Activated T-helper 2 cell treated with anti-CD3 and anti-CD28 coated beads, Interferon-gamma antibody, Interleukin-2, Interleukin-4, amounts not matched to agents 10 μg/mL and 5 μg/mL and 100 μg/mL, durations not matched to agents 14 hours and 24 hours and 36 hours (primary cell): ENCODE results near the gene PLEKHD1. TPM values are rescaled to one million over a fixed set of nuclear protein-coding genes. Genes with fewer than 3 reads are reported as not detected.
A peak's percentile ranks its signal among the peaks of the same experiment; 100 is the strongest.

Experiments used
- DNase-seq: peaks from one replicate; pipeline ENCODE4 v3.0.0; 2021; ENCODE audit warnings: low spot score
- H3K27ac Mint-ChIP-seq: one replicate; pipeline ENCODE4 v1.8.0; 2021; ENCODE audit warnings: mixed read lengths
- H3K27me3 Mint-ChIP-seq: one replicate; pipeline ENCODE4 v1.8.0; 2021; ENCODE audit warnings: low read depth, mixed read lengths
- H3K36me3 Mint-ChIP-seq: one replicate; pipeline ENCODE4 v1.8.0; 2021; ENCODE audit warnings: low read depth, mixed read lengths
- H3K4me1 Mint-ChIP-seq: one replicate; pipeline ENCODE4 v1.8.0; 2021; ENCODE audit warnings: low read depth, mixed read lengths
- H3K4me3 Mint-ChIP-seq: one replicate; pipeline ENCODE4 v1.8.0; 2021; ENCODE audit warnings: low read depth, mild to moderate bottlenecking, moderate library complexity, mixed read lengths
- H3K9me3 Mint-ChIP-seq: one replicate; pipeline ENCODE4 v1.8.0; 2021; ENCODE audit warnings: mixed read lengths
- intact Hi-C: fragments of 100-400 bp; cut with micrococcal nuclease; formaldehyde crosslinking; loops from one replicate; pipeline ENCODE4 v1.15.1; 2023
- total RNA-seq: library from RNA; stranded (reverse); gene quantifications from 2 replicates; pipeline ENCODE4 v1.2.3, GENCODE V29; 2022

PLEKHD1 gene
- total RNA-seq, 1 donor from 2014 or later, result 0.09 TPM

DNA sequence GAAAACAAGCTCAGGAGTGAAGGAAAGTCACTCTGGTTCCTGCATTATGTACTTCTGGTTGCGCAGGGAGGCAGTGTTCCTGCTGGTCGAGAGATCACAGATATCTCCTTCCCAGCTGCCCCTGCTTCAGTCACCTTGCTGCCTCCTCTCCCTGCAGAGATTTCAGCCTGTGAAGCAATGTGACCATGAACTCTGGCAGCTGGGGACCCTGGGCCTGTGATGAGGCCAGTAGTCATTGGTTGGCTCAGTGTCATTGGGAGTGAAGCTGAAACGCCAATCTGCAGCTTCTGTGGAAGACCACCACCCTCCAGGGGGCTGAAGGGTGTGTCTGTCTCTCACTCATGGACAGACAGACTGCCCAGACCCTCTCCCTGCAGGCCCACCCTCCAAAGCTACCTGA, 45.0 kb downstream of the PLEKHD1 start:
- intact Hi-C loops, result no loop called here
- no peaks in the 10 kb centered on the region for H3K9me3 Mint-ChIP-seq
- no peaks in the 10 kb centered on the region for H3K4me1 Mint-ChIP-seq
- H3K4me3 Mint-ChIP-seq, result no peak overlapping the region
- H3K27ac Mint-ChIP-seq, result no peak overlapping the region
- no peaks in the 10 kb centered on the region for H3K36me3 Mint-ChIP-seq
- DNase-seq, result no peak
- peaks cover 3% of the 10 kb centered on the region for H3K27me3 Mint-ChIP-seq

DNA sequence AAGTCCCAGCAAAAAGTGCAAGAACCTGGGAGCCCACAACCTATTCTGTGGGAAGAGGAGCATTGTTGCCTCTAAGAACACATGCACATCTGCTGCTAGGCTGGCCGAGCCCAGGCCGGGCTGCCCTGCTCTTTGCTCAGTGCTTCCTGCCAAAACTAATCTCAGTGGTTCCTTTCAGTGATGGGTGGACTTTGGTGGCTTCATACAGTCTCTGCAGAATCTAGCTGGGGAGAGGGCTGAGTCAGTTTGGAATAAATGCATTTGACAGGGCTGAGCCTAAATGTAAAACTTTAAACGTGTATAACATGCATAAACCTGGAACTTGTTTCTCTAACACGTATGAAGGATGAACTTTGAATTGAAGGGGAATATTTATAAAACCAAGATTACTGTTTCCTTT, 45.6 kb downstream of the PLEKHD1 start:
- Mint-ChIP-seq H3K36me3 (no peaks in the 10 kb centered on the region), H3K27me3 (peaks cover 3% of the 10 kb centered on the region), H3K4me3 (no peak overlapping the region), H3K4me1 (no peaks in the 10 kb centered on the region), H3K9me3 (no peaks in the 10 kb centered on the region), H3K27ac (no peak overlapping the region)
- DNase-seq, result peak; percentile 2
- intact Hi-C loops, result no loop called here

- H3K4me1 Mint-ChIP-seq, result no peaks in the 10 kb centered on the region
- H3K27ac Mint-ChIP-seq, result no peak overlapping the region
- no peaks in the 10 kb centered on the region for H3K36me3 Mint-ChIP-seq
- DNase-seq, result no peak
- no peak overlapping the region for H3K4me3 Mint-ChIP-seq
- peaks cover 7% of the 10 kb centered on the region for H3K27me3 Mint-ChIP-seq
- H3K9me3 Mint-ChIP-seq, result no peaks in the 10 kb centered on the region
- intact Hi-C loops, result no loop called here
Measured at GRCh38 chr14:69531135-69531534, 46.6 kb downstream of the PLEKHD1 start.

DNA sequence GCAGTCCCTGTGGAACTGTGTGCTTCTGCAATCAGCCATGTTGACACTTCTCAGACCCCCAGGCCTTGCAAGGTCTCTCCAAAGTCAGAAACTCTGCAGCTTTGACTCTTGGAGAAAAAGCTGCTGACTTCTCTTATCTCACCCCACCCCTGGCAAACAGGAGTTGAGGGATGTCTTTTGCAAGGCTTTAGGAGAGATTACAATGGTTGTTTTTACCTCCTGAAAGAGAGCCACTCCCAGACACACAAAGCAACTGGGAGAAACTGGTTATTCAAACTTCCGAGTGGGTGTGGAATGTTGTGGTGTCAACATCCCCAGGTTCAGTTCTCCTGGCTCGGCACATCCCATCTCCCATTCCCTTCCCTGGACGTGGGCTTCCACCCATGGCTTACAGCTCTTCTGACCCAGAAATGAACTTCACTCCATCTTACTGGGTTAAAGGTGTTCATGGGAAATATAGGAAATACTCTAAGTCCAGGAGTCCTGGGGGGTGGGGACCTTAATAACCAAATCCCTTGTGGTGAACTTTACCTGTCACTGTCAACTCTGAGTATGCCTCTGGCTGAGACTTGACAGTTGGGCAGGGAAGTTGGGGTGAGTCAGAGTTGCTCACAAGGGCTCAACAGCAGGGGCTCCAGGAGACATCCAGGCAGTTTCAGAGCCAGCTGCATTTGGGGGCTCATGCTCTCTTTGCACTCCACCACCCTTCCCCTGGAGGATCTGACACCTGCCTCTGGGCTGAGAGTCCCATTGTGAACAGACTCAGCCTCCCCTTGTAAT, 48.2 kb downstream of the PLEKHD1 start:
- intact Hi-C loops, result no loop called here
- no peaks in the 10 kb centered on the region for H3K4me1 Mint-ChIP-seq
- H3K9me3 Mint-ChIP-seq, result no peaks in the 10 kb centered on the region
- H3K27ac Mint-ChIP-seq, result no peak overlapping the region
- peaks cover 14% of the 10 kb centered on the region for H3K27me3 Mint-ChIP-seq
- DNase-seq, result no peak
- no peaks in the 10 kb centered on the region for H3K36me3 Mint-ChIP-seq
- H3K4me3 Mint-ChIP-seq, result no peak overlapping the region

DNA sequence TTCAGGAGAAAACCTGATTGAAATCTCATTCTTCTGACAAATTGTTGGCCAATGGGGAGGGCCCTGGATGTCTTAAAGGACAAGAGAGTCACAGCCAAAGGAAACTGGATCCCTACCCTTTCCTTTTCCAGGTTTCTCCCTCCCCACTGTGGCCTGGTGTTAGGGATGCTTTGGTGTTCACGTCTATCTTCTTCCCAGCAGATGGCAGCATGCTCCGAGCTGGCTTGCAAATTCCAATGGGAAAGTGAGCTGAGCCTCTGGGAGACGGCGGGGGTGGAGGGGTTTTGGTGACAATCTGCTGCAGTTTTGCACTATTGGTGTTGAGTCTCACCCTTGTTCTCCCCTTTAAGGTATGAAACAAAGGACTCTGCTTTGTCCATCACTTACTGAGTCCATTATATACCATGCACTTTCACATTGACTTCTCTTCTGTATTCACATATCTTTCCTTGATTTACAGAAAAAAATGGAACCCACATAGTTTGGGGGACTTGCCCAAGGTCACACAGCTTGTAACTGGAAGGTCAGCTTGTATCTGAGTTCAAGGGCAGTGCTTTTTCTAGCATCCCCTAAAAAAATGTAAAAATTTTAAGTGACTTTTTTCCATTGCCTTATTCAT, 50.8 kb downstream of the PLEKHD1 start:
- DNase-seq, result no peak
- no peaks in the 10 kb centered on the region for H3K36me3 Mint-ChIP-seq
- H3K27ac Mint-ChIP-seq, result no peak overlapping the region
- peaks cover 23% of the 10 kb centered on the region for H3K27me3 Mint-ChIP-seq
- no peaks in the 10 kb centered on the region for H3K4me1 Mint-ChIP-seq
- H3K4me3 Mint-ChIP-seq, result no peak overlapping the region
- intact Hi-C loops, result loop anchor here (5.0 kb wide), 1 partner anchor 37 kb away; the partner anchor contains the start of gene CCDC177
- H3K9me3 Mint-ChIP-seq, result no peaks in the 10 kb centered on the region

DNA sequence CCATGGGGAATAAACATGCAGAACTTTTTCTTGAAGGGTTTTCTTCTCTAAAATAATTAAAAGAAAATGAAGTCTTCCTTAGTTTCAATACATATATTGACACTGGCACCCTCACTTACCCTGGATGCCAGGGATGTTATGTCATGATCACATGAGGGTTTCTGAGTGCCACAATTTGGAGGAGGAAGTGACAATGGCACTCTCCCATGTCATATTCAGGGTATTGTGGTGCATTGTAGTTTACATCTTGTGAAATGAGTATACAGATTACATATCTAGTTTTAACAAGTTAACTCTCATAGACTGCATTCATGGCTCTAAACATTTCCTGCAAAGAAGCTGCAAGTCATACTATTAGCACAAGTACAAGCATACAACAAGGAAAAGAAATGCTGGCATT, 52.4 kb downstream of the PLEKHD1 start:
- Mint-ChIP-seq H3K4me1 (no peaks in the 10 kb centered on the region), H3K27ac (no peak overlapping the region), H3K4me3 (no peak overlapping the region), H3K9me3 (no peaks in the 10 kb centered on the region), H3K36me3 (no peaks in the 10 kb centered on the region), H3K27me3 (peaks cover 24% of the 10 kb centered on the region)
- intact Hi-C loops, result loop anchor here (5.0 kb wide), 1 partner anchor 35 kb away; the partner anchor contains the start of gene CCDC177
- no peak for DNase-seq

DNA sequence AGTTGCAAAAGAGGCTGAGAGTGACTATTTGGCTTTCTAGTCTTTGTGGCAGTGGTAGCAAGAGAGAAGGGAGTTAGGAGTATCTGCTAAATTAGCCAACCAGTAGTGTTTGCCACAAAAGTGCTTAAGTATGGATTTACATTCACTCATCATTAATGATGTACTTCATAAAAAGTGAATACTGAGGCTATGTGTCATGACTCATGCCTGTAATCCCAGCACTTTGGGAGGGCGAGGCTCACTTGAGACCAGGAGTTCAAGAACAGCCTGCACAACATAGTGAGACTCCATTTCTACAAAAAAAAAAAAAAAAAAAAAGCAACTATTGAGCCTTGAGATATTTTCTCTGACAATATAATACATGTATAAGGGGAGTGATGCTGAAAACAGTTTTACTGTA, 53.4 kb downstream of the PLEKHD1 start:
- Mint-ChIP-seq H3K4me1 (no peaks in the 10 kb centered on the region), H3K27me3 (peaks cover 24% of the 10 kb centered on the region), H3K4me3 (no peak overlapping the region), H3K27ac (no peak overlapping the region), H3K9me3 (no peaks in the 10 kb centered on the region), H3K36me3 (no peaks in the 10 kb centered on the region)
- no peak for DNase-seq
- intact Hi-C loops, result loop anchor here (5.0 kb wide), 1 partner anchor 34 kb away; the partner anchor contains the start of gene CCDC177

DNA sequence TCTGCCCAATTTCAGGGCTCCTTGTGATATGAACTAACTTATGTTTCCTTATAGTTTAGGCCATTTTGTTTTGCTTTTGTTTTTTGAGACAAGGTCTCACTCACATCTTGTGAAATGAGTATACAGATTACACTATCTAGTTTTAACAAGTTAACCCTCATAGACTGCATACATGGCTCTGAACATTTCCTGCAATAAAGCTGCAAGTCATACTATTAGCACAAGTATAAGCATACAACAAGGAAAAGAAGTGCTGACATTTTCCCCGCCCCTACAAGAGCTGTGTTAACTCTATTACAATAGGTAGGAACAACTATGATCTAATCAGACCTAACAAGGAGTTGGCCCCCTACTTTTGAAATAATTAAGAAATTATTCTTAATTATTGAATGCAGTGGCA, 54.2 kb downstream of the PLEKHD1 start:
- intact Hi-C loops, result loop anchor here (5.0 kb wide), 1 partner anchor 34 kb away; the partner anchor contains the start of gene CCDC177
- H3K36me3 Mint-ChIP-seq, result no peaks in the 10 kb centered on the region

DNA sequence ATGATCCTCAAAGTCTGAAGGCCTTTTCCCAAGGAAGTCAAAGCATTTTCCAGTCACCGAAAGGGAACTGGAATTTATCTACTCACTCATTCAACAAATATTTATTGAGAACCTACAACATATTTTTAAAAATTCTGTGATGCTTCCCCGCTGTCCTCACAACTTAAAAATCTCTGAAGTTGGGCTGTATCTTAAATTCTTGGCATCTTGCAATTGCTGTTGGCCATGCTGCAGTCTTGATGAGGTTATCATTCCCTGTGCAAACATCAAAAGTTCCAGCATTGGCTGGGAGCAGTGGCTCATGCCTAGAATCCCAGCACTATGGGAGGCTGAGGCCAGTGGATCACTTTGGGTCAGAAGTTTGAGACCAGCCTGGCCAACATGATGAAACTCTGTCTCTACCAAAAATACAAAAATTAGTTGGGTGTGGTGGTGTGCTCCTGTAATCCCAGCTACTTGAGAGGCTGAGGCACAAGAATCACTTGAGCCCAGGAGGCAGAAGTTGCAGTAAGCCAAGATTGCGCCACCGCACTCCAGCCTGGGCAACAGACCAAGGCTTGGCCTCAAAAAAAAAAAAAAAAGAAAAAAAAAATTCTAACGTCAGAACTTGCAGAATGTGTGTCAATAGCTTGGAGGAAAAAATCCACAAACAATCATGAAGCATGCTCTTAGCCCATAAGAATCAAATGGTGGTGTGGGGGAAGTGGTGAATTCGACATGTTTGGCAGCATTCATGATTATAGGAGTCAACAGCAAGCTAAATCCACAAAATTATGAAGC, 55.3 kb downstream of the PLEKHD1 start:
- Mint-ChIP-seq H3K4me3 (no peak overlapping the region), H3K36me3 (no peaks in the 10 kb centered on the region), H3K27ac (no peak overlapping the region), H3K9me3 (no peaks in the 10 kb centered on the region), H3K4me1 (peaks cover 12% of the 10 kb centered on the region), H3K27me3 (peaks cover 31% of the 10 kb centered on the region)
- intact Hi-C loops, result loop anchor here (5.0 kb wide), 1 partner anchor 32 kb away; the partner anchor contains the start of gene CCDC177
- DNase-seq, result no peak

More for the DNA sequence above, 54.2 kb downstream of the PLEKHD1 start:
- H3K4me3 Mint-ChIP-seq, result no peak overlapping the region
- H3K9me3 Mint-ChIP-seq, result no peaks in the 10 kb centered on the region
- peaks cover 26% of the 10 kb centered on the region for H3K27me3 Mint-ChIP-seq
- no peak overlapping the region for H3K27ac Mint-ChIP-seq
- no peak for DNase-seq
- peaks cover 5% of the 10 kb centered on the region for H3K4me1 Mint-ChIP-seq

DNA sequence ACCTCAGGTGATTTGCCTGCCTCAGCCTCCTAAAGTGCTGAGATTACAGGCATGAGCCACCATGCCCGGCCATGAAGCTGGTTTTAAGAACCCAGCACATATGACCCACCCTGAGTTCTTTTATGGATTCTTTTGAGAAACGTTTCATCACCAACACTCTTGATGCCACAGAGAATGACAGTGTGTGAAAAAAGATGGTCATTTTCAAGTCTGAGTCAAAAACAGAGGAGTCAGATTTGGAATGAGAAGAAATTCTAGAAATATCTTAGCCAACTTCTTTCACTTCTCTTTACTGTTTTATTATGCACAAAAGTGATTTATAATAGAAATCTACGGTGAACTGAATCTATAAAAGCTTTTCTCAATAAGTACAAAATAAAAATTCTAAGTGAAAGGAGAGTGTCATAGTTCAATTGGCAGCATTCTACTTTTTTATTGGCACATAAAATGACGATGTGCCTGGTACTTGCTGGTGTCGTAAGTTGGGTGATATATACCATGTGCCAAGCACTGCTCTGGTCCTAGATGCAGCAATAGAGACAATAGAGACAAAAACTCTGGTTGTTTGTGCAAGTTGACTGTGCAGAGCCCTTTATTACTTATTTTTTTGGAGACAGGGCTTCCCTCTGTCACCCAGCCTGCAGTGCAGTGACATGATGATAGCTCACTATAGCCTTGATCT, 56.3 kb downstream of the PLEKHD1 start:
- H3K4me1 Mint-ChIP-seq, result peaks cover 12% of the 10 kb centered on the region
- H3K36me3 Mint-ChIP-seq, result no peaks in the 10 kb centered on the region
- intact Hi-C loops, result no loop called here
- no peak overlapping the region for H3K4me3 Mint-ChIP-seq
- DNase-seq, result no peak
- H3K27me3 Mint-ChIP-seq, result peaks cover 29% of the 10 kb centered on the region
- no peaks in the 10 kb centered on the region for H3K9me3 Mint-ChIP-seq
- H3K27ac Mint-ChIP-seq, result no peak overlapping the region

GRCh38 chr14:69542311-69542710, 57.8 kb downstream of the PLEKHD1 start:
- intact Hi-C loops, result no loop called here
- no peak overlapping the region for H3K27ac Mint-ChIP-seq
- H3K27me3 Mint-ChIP-seq, result peaks cover 29% of the 10 kb centered on the region
- no peak for DNase-seq
- peaks cover 12% of the 10 kb centered on the region for H3K4me1 Mint-ChIP-seq
- H3K9me3 Mint-ChIP-seq, result no peaks in the 10 kb centered on the region
- no peaks in the 10 kb centered on the region for H3K36me3 Mint-ChIP-seq
- no peak overlapping the region for H3K4me3 Mint-ChIP-seq

GRCh38 chr14:69543341-69544115, 59.0 kb downstream of the PLEKHD1 start:
- H3K27ac Mint-ChIP-seq, result no peak overlapping the region
- H3K4me3 Mint-ChIP-seq, result no peak overlapping the region
- DNase-seq, result peak; percentile 18
- no peaks in the 10 kb centered on the region for H3K36me3 Mint-ChIP-seq
- H3K9me3 Mint-ChIP-seq, result no peaks in the 10 kb centered on the region
- intact Hi-C loops, result no loop called here
- peaks cover 25% of the 10 kb centered on the region for H3K27me3 Mint-ChIP-seq
- H3K4me1 Mint-ChIP-seq, result peaks cover 13% of the 10 kb centered on the region
